Testis (tissue), 3 donors: Measurements from ENCODE around the gene GLS2. TPM values are rescaled to one million over a fixed set of nuclear protein-coding genes. Genes with fewer than 3 reads are reported as not detected.

Experiments
- DNase-seq: peaks from one replicate; pipeline ENCODE4 v3.0.0-alpha.2; 2019
- H3K27ac ChIP-seq, 2 donors: fragments of 200-600 bp; sonication (generic); one replicate each; pipeline ENCODE4 v1.5.1; 2019
- H3K27me3 ChIP-seq: fragments of 200-600 bp; sonication (generic); one replicate; pipeline ENCODE4 v1.5.1; 2019
- H3K36me3 ChIP-seq: fragments of 200-600 bp; sonication (generic); one replicate; pipeline ENCODE4 v1.5.1; 2017; ENCODE audit warnings: low read depth; ENCODE audit errors: missing control alignments
- H3K4me1 ChIP-seq: fragments of 200-600 bp; sonication (generic); one replicate; pipeline ENCODE4 v1.5.1; 2019
- H3K4me3 ChIP-seq, 2 donors: fragments of 200-600 bp; sonication (generic); one replicate each; pipeline ENCODE4 v1.5.1; 2017 to 2019
- H3K9me3 ChIP-seq: fragments of 200-600 bp; sonication (generic); one replicate; pipeline ENCODE4 v1.5.1; 2017
- POLR2A ChIP-seq: fragments of 450-650 bp; IDR thresholded peaks from one replicate; pipeline ENCODE4 v1.6.1; 2017; ENCODE audit warnings: antibody characterized with exemption, mild to moderate bottlenecking, moderate library complexity
- WGBS, 2 donors: methylation state at CpG; one replicate each; pipeline ENCODE4 v1.1.5; 2018; 5-methylcytosine and 5-hydroxymethylcytosine counted together
- intact Hi-C: fragments of 100-400 bp; cut with DNase I; formaldehyde crosslinking; loops from one replicate; pipeline ENCODE4 v1.15.1; 2023; ENCODE audit warnings: low total_unique reads
- polyA plus RNA-seq: library from polyadenylated mRNA; stranded (reverse); fragments of 350-450 nt; fragmentation: Illumina TruSeq; extraction: RNeasy Lipid Tissue Mini Kit (QIAGEN cat#74804); gene quantifications from one replicate; pipeline ENCODE4 v1.2.3, GENCODE V29; 2014; ENCODE audit warnings: low read depth, low replicate concordance; ENCODE audit not compliant: insufficient read depth
- total RNA-seq, 2 donors: library from RNA; depleted of rRNA; stranded (reverse); fragments of >200 nt; gene quantifications; one replicate each; pipeline ENCODE4 v1.2.3, GENCODE V29; 2016
- TF ChIP-seq, protein P1 (sequence below), 3 experiments: fragments of 450-650 bp in 2 of 3; fragments of 200-600 bp in 1 of 3; sonication (generic) in 1 of 3; IDR thresholded peaks; one replicate each; pipeline ENCODE4 v1.5.1; 2016 to 2019; ENCODE audit warnings: antibody characterized with exemption in 3 of 3, mild to moderate bottlenecking in 2 of 3, moderate library complexity in 1 of 3

GLS2 gene
- total and polyA plus RNA-seq, 3 donors from 2014 or later, result 2.2 to 4.7 (median 3.8) TPM

DNA sequence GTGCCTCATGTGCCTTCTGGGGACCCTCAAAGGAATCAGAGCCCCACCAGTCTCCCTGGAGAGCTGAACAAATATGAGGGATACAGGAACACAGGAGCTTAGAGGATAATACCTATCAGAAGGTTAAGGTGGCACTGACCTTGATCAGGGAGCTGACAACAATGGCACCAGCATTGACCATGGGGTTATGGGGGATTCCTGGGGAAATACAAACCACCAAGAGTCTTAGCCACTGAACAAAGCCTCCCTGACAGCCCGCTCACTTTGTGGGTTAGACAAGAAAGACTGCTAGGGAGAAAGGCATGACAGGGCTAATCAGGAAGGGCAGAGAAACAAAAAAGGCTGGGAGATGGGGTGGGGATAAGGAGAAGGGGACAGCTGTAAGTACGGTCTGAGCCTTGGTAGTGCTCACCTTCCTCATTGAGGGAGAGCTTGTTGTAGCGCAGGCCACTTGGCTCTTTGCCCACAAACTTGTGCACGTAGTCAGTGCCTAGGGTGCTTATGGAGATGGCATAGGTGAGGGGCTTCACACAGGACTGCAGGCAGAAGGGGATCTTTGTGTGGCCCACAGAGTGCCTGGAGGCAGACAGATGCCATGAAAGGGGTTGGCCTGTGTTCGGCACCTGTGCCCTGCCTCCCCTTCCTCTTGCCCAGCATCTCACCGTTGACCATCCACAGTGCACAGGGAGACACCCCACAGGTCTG is 10.3 kb downstream of the GLS2 start:
- TF ChIP-seq POLR2A, result no peak
- TF ChIP-seq, protein P1, sequence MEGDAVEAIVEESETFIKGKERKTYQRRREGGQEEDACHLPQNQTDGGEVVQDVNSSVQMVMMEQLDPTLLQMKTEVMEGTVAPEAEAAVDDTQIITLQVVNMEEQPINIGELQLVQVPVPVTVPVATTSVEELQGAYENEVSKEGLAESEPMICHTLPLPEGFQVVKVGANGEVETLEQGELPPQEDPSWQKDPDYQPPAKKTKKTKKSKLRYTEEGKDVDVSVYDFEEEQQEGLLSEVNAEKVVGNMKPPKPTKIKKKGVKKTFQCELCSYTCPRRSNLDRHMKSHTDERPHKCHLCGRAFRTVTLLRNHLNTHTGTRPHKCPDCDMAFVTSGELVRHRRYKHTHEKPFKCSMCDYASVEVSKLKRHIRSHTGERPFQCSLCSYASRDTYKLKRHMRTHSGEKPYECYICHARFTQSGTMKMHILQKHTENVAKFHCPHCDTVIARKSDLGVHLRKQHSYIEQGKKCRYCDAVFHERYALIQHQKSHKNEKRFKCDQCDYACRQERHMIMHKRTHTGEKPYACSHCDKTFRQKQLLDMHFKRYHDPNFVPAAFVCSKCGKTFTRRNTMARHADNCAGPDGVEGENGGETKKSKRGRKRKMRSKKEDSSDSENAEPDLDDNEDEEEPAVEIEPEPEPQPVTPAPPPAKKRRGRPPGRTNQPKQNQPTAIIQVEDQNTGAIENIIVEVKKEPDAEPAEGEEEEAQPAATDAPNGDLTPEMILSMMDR (IDR thresholded peaks at IDR 0.05), result no peak
- H3K27me3 ChIP-seq, result no peaks in the 10 kb centered on the region
- H3K9me3 ChIP-seq, result no peaks in the 10 kb centered on the region
- H3K27ac ChIP-seq, result no peak overlapping the region
- intact Hi-C loops, result no loop called here
- 90% methylated on average over 6 of the region's 6 CpGs for WGBS, 2 donors
- H3K36me3 ChIP-seq, result no peaks in the 10 kb centered on the region
- H3K4me3 ChIP-seq, result no peak overlapping the region
- DNase-seq, result no peak
- H3K4me1 ChIP-seq, result no peaks in the 10 kb centered on the region

DNA sequence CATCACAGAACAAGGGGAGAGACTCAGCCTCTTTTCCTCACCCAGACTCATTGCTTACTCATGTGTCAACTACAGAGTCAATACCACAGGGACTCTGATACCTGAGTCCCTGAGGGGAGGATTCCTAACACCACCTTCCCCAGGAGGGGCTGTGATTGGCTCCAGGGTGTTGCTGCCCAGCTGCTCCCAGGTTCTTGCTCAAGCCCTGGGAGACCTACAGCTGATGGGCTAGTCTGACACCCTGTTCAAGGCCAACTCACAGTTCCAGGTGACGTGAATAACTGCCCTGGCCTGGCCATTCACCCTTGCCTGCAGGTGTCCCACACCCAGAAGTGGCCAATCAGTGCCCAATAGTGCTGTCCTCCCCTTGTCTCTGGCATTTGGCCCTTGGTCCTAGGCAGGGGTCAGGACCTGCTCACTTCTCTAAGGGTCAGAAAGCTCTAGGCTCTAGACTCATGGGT is 11.0 kb downstream of the GLS2 start:
- TF ChIP-seq, protein P1 (IDR thresholded peaks at IDR 0.05), result no peak
- TF ChIP-seq POLR2A, result no peak
- intact Hi-C loops, result no loop called here
- no peak overlapping the region for H3K27ac ChIP-seq

DNA sequence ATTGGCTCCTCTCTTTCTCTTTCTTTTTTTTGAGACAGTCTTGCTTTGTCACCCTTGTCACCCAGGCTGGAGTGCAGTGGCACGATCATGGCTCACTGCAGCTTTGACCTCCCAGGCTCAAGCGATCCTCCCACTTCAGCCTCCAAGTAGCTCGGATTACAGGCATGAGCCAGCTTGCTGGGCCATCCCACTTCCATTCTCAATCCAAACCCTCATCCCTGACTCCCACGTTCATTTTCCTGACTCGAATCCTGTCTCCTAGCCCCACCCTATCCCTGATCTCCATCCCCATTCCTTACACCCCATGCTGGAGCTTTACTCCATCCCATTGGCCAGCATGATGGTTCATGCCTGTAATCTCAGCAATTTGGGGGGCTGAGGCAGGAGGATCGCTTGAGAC is 11.8 kb downstream of the GLS2 start:
- Histone ChIP-seq H3K36me3 (no peaks in the 10 kb centered on the region), H3K4me3 (no peak overlapping the region), H3K4me1 (no peaks in the 10 kb centered on the region), H3K27me3 (no peaks in the 10 kb centered on the region), H3K9me3 (no peaks in the 10 kb centered on the region), H3K27ac (no peak overlapping the region)
- TF ChIP-seq, protein P1 (IDR thresholded peaks at IDR 0.05), result no peak
- no peak for TF ChIP-seq POLR2A
- intact Hi-C loops, result no loop called here
- WGBS, 2 donors, result 79 to 82% methylated on average over 6 of the region's 6 CpGs
- no peak for DNase-seq

More for the DNA sequence above, 11.0 kb downstream of the GLS2 start:
- Histone ChIP-seq H3K36me3 (no peaks in the 10 kb centered on the region), H3K27me3 (no peaks in the 10 kb centered on the region), H3K9me3 (no peaks in the 10 kb centered on the region), H3K4me3 (no peak overlapping the region), H3K4me1 (no peaks in the 10 kb centered on the region)
- WGBS, 2 donors, result 92% methylated on average over 1 of the region's 1 CpG; no CpG with 5 or more reads in 1 of the 2 donors
- no peak for DNase-seq

DNA sequence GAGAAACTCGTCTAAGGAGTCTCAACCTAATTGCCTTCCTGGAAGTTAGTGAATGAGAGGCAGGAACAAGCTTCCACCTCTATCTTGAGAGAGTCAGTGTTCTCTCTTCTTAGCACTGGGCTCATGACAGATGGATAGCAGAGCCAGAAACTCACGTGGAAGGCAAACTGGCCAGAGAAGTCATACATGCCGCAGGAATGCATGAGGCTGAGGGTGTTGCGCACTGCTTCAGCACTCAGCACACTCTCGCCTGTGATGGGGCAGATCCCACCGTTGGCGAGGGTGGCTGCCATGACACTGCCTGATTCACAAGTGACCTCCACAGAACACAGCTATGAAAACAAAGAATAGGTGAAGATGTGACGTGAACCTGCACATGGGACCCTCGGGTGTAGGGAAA is 13.6 kb downstream of the GLS2 start:
- H3K4me1 ChIP-seq, result peaks cover 7% of the 10 kb centered on the region
- 80 to 87% methylated on average over 5 to 9 of the region's 9 CpGs for WGBS, 2 donors
- no peak overlapping the region for H3K4me3 ChIP-seq
- intact Hi-C loops, result no loop called here
- H3K27me3 ChIP-seq, result no peaks in the 10 kb centered on the region
- DNase-seq, result no peak
- no peaks in the 10 kb centered on the region for H3K36me3 ChIP-seq
- no peak for TF ChIP-seq POLR2A
- TF ChIP-seq, protein P1 (IDR thresholded peaks at IDR 0.05), result no peak
- no peak overlapping the region for H3K27ac ChIP-seq
- no peaks in the 10 kb centered on the region for H3K9me3 ChIP-seq
